AG08396 (cell line): ENCODE results near the gene CYP2W1.
A peak's percentile ranks its signal among the peaks of the same experiment; 100 is the strongest.
"Not testable (repeated sequence)": the region's sequence is repeated elsewhere in the genome, so short reads cannot be mapped to it uniquely, and the experiment has no call there.

Source experiments
- DNase-seq: peaks from one replicate; pipeline ENCODE4 v3.0.0; 2012; ENCODE audit warnings: low spot score, mixed read lengths

Gene CYP2W1

DNA sequence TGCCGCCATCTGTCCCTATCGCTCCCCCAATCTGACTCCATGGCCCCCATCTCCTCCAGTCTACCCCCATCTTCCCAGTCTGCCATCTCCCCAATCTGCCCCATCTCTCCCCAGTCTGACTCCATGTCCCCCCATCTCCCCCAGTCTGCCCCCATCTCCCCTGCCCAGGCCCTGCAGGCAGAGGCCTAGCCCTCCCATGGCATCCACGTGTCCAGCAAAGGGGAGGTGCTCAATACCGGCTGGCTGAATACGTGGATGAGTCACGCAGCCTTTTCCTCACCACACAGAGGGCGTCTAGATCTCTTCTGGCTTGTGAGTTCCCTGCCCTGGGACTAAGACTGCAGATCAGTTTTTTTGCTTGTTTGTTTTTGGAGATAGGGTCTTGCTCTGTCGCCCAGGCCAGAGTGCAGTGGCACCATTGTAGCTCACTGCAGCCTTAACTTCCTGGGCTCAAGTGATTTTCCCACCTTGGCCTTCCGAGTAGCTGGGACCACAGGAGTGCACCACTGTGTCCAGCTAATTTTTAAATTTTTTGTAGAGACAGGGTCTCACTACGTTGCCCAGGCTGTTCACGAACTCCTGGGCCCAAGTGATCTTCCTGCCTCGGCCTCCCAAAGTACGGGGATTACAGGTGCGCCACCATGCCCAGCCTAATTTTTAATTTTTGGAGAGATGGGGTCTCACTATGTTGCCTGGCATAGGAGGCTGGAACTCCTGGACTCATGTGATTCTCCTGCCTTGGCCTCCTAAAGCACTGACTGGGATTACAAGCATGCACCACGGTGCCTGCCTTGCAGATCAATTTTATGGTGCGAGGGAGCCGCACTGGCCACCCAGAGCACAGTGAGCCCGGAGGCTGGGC lies 46.0 kb downstream of the CYP2W1 start:
- DNase-seq = peak; percentile 97

DNA sequence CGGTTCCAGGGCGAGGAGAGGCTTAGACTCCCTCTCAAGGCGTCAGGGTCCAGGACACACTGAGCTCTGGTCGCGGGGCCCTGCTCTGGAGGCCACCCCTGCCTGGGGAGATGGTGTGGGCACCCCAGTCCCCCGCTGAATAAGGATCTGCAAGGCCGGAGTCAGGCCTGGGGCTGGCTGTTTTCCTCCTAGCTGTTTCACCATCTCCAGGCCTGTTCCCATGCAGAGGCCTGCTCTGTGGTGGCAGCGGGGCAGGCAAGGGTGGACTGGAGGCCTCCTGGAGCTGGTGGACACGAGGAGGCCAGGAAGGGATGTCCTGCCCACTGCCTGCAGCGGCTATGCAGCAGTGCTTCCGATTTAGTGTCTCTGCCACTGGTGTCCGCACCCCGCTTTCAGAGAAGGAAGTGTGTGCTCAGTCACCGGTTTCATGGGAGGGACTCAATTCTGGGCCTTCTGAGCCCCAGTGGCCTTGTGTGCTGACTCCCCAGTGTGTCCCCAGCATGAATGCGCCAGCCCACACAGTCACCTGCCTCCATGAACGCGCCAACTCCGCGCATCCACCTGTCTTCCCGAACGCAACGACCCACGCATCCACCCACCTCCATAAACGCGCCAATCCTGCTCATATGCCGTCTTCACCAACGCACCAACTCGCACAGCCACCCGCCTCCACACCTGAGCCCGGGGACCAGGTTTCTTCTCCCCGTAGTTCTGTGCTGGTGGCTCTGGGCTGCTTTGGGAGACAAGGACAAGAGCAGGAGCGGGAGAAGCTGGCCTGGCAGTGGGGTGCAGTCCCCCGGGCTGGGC lies 46.9 kb downstream of the CYP2W1 start:
- no peak for DNase-seq

DNA sequence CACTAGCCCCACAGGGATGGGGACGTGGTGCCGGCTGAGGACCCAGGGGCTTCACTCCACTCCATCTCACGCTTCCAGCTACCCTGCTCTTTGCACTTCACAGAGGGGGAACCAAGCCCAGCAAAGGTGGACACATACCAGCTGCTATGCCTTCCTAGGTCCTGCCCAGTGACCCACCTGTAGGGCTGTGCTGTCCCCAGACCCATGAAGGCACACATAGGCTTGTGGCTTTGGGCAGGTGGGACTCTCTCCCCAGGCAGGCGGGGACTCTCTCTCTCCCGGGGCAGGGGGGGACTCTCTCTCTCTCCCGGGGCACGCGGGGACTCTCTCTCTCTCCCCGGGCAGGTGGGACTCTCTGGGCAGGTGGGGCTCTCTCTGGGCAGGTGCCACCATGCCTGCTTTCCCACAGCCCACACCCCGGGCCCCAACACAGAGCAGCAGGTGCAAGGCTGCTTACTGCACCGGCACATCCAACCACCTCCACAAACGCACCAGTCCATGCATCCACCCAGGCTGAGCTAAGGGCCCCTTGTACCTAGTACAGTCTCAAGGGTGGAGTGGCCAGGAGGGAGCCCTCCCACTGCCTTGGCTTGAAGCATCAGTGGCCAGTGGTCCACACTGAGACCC lies 47.6 kb downstream of the CYP2W1 start:
- DNase-seq = no peak

- DNase-seq = no peak
Measured at GRCh38 chr7:1031716-1032455, 48.9 kb downstream of the CYP2W1 start.

DNA sequence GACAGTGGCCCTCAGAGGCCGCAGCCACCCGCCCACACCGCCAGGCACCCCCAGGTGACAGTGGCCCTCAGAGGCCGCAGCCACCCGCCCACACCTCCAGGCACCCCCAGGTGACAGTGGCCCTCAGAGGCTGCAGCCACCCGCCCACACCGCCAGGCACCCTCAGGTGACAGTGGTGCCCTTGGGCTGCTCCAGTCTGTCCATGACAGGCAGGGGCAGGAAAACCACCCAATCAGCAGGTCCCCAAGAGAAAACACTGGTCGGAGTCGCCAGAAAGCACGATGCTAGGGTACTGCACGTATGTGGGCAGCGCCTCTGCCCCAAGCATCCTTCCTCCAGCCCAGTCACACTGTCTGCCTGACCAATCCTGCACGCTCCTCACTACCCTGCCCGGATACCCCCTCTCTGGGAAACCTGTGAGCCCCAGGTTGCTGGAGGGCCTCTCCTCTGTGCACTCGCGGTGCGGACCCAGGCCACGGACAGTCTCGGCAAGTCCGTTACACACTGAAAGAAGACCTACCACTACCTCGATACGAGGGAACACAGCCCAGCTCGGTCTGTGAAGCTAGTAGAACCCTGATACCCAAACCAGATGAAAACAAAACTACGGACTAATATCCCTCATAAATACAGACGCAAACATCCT lies 49.7 kb downstream of the CYP2W1 start:
- DNase-seq = no peak

DNA sequence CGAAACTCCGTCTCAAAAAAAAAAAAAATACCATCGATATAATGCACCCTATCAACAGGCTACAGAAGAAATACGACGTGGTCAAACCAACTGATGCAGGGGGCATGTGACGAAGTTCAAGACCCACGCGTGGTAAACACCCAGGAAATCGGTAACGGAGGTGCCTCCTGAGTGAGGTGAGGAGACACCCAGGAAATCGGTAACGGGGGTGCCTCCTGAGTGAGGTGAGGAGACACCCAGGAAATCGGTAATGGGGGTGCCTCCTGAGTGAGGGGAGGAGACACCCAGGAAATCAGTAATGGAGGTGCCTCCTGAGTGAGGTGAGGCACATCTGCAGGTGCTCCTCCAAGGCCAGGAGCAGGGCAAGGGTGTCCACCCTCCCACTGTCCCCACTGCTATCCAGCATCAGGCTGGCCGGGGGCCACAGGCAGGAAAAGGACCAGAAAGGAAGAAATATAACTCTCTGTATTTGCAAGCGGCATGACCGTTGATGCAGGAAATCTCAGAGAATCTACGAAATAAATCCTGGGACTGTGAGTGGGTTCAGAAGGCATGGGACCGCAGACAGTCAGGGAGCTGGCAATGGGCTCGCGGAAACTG lies 50.7 kb downstream of the CYP2W1 start:
- no peak for DNase-seq

- not testable (repeated sequence) for DNase-seq
Measured at GRCh38 chr7:1034769-1035168, 51.8 kb downstream of the CYP2W1 start.

DNA sequence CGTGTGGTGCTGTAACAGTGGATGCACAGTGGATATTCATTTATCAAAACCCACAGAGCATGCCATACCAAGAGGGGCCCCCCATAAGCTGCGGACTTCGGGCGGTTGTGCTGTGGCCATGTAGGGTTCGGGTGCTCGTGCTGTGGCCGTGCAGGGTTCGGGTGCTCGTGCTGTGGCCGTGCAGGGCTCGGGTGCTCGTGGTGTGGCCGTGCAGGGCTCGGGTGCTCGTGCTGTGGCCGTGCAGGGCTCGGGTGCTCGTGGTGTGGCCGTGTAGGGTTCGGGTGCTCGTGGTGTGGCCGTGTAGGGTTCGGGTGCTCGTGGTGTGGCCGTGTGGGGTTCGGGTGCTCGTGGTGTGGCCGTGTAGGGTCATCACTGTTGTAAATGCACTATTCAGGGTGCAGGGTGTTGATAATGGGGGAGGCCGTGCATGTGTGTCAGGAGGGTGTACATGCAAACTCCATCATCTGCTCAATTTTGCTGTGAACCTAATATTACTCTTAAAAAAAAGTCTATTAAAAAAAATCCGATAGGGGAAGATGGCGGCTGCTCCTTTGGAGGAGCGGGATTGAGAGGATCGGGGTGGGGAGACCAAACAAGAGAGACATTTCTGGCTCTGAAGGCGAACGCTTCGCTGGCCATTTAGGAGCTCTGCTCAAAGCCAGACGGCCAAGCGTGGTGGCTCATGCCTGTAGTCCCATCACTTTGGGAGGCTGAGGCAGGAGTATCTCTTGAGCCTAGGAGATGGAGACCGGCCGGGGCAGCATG lies 53.4 kb downstream of the CYP2W1 start:
- DNase-seq = not testable (repeated sequence)
